ENCODE data around the gene HEXD.

DNA sequence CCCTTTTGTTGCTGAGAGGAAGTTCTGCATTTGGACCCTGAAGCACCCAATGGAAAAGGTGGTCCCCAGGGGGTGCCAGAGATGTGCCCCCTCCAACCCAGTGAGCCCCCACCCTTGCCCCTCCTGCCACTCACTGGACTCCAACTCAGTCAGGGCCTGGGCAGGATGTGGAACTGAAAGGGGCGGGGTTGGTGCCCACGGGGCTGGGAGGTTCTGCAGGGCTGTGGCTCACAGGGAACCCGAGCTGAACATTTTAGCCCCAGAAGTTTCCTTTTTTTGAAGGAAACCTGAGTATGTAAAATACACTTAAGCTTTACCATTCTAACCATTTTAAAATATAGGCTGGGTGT, 16.0 kb downstream of the HEXD start:
- TF ChIP-seq YY1 (IDR thresholded peaks at IDR 0.05; ENCODE audit: insufficient read depth, insufficient read length) (no peak), ZNF274 (IDR thresholded peaks at IDR 0.05; ENCODE audit: low read depth, low read length) (no peak)

All from NT2/D1 (cell line).